ENCODE results near the gene OR2B6. TPM values are rescaled to one million over a fixed set of nuclear protein-coding genes. Genes with fewer than 3 reads are reported as not detected.
"Not testable (repeated sequence)": the region's sequence is repeated elsewhere in the genome, so short reads cannot be mapped to it uniquely, and the experiment has no call there.

The OR2B6 gene
- total RNA-seq, 1 experiment from 2014 or later = not detected

DNA sequence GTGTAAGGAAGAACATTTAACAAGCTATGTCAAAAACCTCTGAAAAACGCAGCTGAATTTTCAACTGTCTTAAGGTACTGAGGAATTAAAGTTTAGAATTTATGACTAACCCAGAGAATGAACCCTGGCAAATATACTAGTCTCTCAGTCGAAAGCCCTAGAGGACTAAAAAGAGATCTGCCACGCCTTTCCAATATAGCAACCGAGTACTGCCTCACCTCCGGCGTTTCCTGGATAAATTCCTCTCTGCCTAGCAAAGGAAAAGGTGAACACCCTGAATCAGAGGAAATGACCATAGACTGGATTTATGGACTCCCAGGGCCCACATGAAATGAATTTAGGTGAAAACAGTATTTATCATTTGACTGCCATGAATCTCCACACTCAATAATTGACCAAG lies 32.9 kb upstream of the OR2B6 start (continued):
- TF ChIP-seq ZNF396 (CRISPR knock-in tag; IDR thresholded peaks at IDR 0.05; ENCODE audit: borderline replicate concordance) = no peak
- TF ChIP-seq GRHL2 (CRISPR knock-in tag; IDR thresholded peaks at IDR 0.05; ENCODE audit: insufficient replicate concordance, severe bottlenecking) = no peak
- TF ChIP-seq, protein P1, sequence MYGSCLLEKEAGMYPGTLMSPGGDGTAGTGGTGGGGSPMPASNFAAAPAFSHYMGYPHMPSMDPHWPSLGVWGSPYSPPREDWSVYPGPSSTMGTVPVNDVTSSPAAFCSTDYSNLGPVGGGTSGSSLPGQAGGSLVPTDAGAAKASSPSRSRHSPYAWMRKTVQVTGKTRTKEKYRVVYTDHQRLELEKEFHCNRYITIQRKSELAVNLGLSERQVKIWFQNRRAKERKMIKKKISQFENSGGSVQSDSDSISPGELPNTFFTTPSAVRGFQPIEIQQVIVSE (CRISPR knock-in tag; IDR thresholded peaks at IDR 0.05; ENCODE audit: borderline replicate concordance) = no peak
- TF ChIP-seq HMGA2 (CRISPR knock-in tag; IDR thresholded peaks at IDR 0.05) = no peak
- TF ChIP-seq FOXP1 (CRISPR knock-in tag; IDR thresholded peaks at IDR 0.05; ENCODE audit: borderline replicate concordance) = no peak
- TF ChIP-seq, protein P2, sequence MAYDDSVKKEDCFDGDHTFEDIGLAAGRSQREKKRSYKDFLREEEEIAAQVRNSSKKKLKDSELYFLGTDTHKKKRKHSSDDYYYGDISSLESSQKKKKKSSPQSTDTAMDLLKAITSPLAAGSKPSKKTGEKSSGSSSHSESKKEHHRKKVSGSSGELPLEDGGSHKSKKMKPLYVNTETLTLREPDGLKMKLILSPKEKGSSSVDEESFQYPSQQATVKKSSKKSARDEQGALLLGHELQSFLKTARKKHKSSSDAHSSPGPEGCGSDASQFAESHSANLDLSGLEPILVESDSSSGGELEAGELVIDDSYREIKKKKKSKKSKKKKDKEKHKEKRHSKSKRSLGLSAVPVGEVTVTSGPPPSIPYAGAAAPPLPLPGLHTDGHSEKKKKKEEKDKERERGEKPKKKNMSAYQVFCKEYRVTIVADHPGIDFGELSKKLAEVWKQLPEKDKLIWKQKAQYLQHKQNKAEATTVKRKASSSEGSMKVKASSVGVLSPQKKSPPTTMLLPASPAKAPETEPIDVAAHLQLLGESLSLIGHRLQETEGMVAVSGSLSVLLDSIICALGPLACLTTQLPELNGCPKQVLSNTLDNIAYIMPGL (CRISPR knock-in tag; IDR thresholded peaks at IDR 0.05) = no peak

DNA sequence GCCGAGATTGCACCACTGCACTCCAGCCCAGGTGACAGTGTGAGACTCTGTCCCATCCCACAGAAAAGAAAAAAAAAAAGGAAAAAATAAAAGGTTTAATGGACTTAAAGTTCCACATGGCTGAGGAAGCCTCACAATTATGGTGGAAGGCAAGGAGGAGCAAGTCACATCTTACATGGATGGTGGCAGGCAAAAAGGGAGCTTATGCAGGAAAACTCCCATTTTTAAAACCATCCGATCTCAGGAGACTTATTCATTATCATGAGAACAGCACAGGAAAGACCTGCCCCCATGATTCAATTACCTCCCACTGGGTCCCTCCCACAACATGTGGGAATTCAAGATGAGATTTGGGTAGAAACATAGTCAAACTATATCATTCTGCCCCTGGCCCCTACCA lies 29.0 kb upstream of the OR2B6 start:
- ATAC-seq; H3K4me1 Mint-ChIP-seq; H3K4me3 Mint-ChIP-seq; H3K27ac Mint-ChIP-seq; DNase-seq (ENCODE audit: low spot score); H3K27me3 Mint-ChIP-seq (ENCODE audit: low read depth); POLR2A ChIA-PET; CTCF ChIA-PET: not testable (repeated sequence)
- H3K9me3 Mint-ChIP-seq = peaks cover 30% of the 10 kb centered on the region
- H3K36me3 Mint-ChIP-seq = peaks cover 26% of the 10 kb centered on the region

DNA sequence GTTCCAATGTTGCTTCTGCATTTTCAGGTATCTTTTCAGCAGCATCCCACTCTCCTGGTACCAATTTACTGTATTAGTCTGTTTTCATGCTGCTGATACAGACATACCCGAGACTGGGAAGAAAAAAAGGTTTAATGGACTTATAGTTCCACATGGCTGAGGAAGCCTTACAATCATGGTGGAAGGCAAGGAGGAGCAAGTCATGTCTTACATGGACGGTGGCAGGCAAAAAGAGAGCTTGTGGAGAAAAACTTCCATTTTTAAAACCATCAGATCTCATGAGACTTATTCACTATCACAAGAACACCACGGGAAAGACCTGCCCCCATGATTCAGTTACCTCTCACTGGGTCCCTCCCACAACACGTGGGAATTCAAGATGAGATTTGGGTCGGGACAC lies 27.1 kb upstream of the OR2B6 start:
- H3K4me1 Mint-ChIP-seq; DNase-seq (ENCODE audit: low spot score); H3K4me3 Mint-ChIP-seq; POLR2A ChIA-PET; H3K27me3 Mint-ChIP-seq (ENCODE audit: low read depth); CTCF ChIA-PET; H3K27ac Mint-ChIP-seq; ATAC-seq: not testable (repeated sequence)
- peaks cover 30% of the 10 kb centered on the region for H3K9me3 Mint-ChIP-seq
- H3K36me3 Mint-ChIP-seq = peaks cover 26% of the 10 kb centered on the region

DNA sequence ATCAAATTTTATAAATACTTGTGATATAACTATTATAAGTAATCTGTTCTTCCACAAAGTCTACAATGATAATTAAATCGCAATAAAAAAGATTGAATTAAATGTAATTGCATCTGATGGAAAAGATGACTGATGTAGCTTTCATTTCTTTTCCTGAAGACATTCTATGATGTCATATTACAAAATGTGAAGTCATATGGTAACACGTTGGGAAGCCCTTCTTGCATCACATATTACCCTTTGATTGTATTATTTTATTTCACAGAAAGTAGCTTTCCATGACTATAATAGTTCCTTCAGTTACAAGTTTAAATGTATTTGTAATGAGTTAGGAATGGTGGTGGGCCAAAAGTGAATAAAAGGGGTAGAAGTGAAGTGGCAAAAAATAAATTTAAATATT lies 25.8 kb upstream of the OR2B6 start:
- H3K4me1 Mint-ChIP-seq = no peaks in the 10 kb centered on the region
- no peak for DNase-seq (ENCODE audit: low spot score)
- peaks cover 3% of the 10 kb centered on the region; the same call in 1 of the 2 replicates for H3K27me3 Mint-ChIP-seq (ENCODE audit: low read depth)
- H3K36me3 Mint-ChIP-seq = peaks cover 26% of the 10 kb centered on the region
- H3K27ac Mint-ChIP-seq = no peak overlapping the region
- peaks cover 30% of the 10 kb centered on the region for H3K9me3 Mint-ChIP-seq
- ChIA-PET CTCF (no interaction called here), POLR2A (no interaction called here)
- no peak overlapping the region for H3K4me3 Mint-ChIP-seq
- no peak for ATAC-seq
- TF ChIP-seq ZNF416 (CRISPR knock-in tag; IDR thresholded peaks at IDR 0.05) = no peak

DNA sequence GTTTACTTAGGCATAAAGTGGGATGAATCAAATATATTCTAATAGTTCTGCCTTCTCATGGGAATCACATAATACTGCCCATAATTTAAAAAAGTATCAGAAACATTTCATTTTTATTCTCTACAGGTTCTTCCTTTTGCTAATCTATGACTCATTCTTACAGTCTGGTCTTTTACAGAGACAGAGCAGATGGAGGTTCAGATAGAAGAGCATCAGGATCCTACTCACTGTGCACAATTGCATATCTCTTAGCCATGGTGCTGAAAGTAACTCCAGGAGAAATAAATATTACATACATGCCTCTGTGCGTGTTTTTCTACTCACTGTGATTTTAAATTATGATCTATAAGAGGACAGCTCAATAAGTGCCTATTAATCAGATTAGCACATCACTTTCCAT lies 16.3 kb upstream of the OR2B6 start:
- Mint-ChIP-seq H3K27me3 (ENCODE audit: low read depth) (peaks cover 3% of the 10 kb centered on the region; the same call in 1 of the 2 replicates), H3K27ac (no peak overlapping the region), H3K4me1 (peaks cover 11% of the 10 kb centered on the region), H3K9me3 (0 out of 2 replicates have a peak, but pooled peaks cover 3% of the 10 kb centered on the region), H3K4me3 (no peak overlapping the region), H3K36me3 (no peaks in the 10 kb centered on the region)
- ATAC-seq = no peak
- POLR2A ChIA-PET = no interaction called here
- CTCF ChIA-PET = no interaction called here
- DNase-seq (ENCODE audit: low spot score) = no peak
- no peak for TF ChIP-seq GABPB1 (CRISPR knock-in tag; IDR thresholded peaks at IDR 0.05)
- TF ChIP-seq, protein P3, sequence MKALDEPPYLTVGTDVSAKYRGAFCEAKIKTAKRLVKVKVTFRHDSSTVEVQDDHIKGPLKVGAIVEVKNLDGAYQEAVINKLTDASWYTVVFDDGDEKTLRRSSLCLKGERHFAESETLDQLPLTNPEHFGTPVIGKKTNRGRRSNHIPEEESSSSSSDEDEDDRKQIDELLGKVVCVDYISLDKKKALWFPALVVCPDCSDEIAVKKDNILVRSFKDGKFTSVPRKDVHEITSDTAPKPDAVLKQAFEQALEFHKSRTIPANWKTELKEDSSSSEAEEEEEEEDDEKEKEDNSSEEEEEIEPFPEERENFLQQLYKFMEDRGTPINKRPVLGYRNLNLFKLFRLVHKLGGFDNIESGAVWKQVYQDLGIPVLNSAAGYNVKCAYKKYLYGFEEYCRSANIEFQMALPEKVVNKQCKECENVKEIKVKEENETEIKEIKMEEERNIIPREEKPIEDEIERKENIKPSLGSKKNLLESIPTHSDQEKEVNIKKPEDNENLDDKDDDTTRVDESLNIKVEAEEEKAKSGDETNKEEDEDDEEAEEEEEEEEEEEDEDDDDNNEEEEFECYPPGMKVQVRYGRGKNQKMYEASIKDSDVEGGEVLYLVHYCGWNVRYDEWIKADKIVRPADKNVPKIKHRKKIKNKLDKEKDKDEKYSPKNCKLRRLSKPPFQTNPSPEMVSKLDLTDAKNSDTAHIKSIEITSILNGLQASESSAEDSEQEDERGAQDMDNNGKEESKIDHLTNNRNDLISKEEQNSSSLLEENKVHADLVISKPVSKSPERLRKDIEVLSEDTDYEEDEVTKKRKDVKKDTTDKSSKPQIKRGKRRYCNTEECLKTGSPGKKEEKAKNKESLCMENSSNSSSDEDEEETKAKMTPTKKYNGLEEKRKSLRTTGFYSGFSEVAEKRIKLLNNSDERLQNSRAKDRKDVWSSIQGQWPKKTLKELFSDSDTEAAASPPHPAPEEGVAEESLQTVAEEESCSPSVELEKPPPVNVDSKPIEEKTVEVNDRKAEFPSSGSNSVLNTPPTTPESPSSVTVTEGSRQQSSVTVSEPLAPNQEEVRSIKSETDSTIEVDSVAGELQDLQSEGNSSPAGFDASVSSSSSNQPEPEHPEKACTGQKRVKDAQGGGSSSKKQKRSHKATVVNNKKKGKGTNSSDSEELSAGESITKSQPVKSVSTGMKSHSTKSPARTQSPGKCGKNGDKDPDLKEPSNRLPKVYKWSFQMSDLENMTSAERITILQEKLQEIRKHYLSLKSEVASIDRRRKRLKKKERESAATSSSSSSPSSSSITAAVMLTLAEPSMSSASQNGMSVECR (CRISPR knock-in tag; IDR thresholded peaks at IDR 0.05; ENCODE audit: borderline replicate concordance) = no peak
- TF ChIP-seq ZNF317 (CRISPR knock-in tag; IDR thresholded peaks at IDR 0.05; ENCODE audit: borderline replicate concordance, low read depth) = no peak
- TF ChIP-seq, protein P1 (CRISPR knock-in tag; IDR thresholded peaks at IDR 0.05; ENCODE audit: borderline replicate concordance) = no peak
- no peak for TF ChIP-seq SMAD3 (CRISPR knock-in tag; IDR thresholded peaks at IDR 0.05; ENCODE audit: borderline replicate concordance)
- TF ChIP-seq, protein P4, sequence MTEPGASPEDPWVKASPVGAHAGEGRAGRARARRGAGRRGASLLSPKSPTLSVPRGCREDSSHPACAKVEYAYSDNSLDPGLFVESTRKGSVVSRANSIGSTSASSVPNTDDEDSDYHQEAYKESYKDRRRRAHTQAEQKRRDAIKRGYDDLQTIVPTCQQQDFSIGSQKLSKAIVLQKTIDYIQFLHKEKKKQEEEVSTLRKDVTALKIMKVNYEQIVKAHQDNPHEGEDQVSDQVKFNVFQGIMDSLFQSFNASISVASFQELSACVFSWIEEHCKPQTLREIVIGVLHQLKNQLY (CRISPR knock-in tag; IDR thresholded peaks at IDR 0.05) = no peak
- no peak for TF ChIP-seq NFE2L1 (CRISPR knock-in tag; IDR thresholded peaks at IDR 0.05)
- TF ChIP-seq, protein P5, sequence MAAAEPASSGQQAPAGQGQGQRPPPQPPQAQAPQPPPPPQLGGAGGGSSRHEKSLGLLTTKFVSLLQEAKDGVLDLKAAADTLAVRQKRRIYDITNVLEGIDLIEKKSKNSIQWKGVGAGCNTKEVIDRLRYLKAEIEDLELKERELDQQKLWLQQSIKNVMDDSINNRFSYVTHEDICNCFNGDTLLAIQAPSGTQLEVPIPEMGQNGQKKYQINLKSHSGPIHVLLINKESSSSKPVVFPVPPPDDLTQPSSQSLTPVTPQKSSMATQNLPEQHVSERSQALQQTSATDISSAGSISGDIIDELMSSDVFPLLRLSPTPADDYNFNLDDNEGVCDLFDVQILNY (CRISPR knock-in tag; IDR thresholded peaks at IDR 0.05) = no peak
- no peak for TF ChIP-seq ETV6 (CRISPR knock-in tag; IDR thresholded peaks at IDR 0.05)
- TF ChIP-seq, protein P6, sequence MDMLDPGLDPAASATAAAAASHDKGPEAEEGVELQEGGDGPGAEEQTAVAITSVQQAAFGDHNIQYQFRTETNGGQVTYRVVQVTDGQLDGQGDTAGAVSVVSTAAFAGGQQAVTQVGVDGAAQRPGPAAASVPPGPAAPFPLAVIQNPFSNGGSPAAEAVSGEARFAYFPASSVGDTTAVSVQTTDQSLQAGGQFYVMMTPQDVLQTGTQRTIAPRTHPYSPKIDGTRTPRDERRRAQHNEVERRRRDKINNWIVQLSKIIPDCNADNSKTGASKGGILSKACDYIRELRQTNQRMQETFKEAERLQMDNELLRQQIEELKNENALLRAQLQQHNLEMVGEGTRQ (CRISPR knock-in tag; IDR thresholded peaks at IDR 0.05) = no peak
- TF ChIP-seq GTF2I (CRISPR knock-in tag; conservative IDR thresholded peaks at IDR 0.05) = no peak
